WERI-Rb-1 (cell line): ENCODE measurements around the gene HARS1.
"Not testable (repeated sequence)": the region's sequence is repeated elsewhere in the genome, so short reads cannot be mapped to it uniquely, and the experiment has no call there.

Experiments used
- DNase-seq: peaks from one replicate; pipeline ENCODE4 v3.0.0-alpha.2; 2020
- H3K27ac ChIP-seq: fragments of 250-450 bp; sonication (Bioruptor Pico); 2 replicates; pipeline ENCODE4 v1.5.1; 2020; ENCODE audit warnings: mild to moderate bottlenecking, moderate library complexity
- H3K27me3 ChIP-seq: fragments of 250-450 bp; sonication (Bioruptor Pico); 2 replicates; pipeline ENCODE4 v1.5.1; 2021; ENCODE audit warnings: mild to moderate bottlenecking, low read depth, moderate library complexity; ENCODE audit not compliant: insufficient read depth, severe bottlenecking
- H3K36me3 ChIP-seq: fragments of 250-450 bp; sonication (Bioruptor Pico); 2 replicates; pipeline ENCODE4 v1.5.1; 2020; ENCODE audit warnings: mild to moderate bottlenecking, moderate library complexity
- H3K4me3 ChIP-seq: 2 replicates; pipeline ENCODE4 v1.5.1; 2011; ENCODE audit warnings: low read depth, mild to moderate bottlenecking, control low read depth, low read length
- H3K9me3 ChIP-seq: fragments of 250-450 bp; sonication (Bioruptor Pico); 2 replicates; pipeline ENCODE4 v1.5.1; 2021; ENCODE audit warnings: mild to moderate bottlenecking, moderate library complexity; ENCODE audit not compliant: severe bottlenecking
- CTCF ChIP-seq: IDR thresholded peaks from 2 replicates; pipeline ENCODE4 v1.5.1; 2011; ENCODE audit warnings: low read depth, mild to moderate bottlenecking, control low read depth, inconsistent platforms, low read length

Gene HARS1

GRCh38 chr5:140690941-140691924 is at the start of gene HARS1, which contains the start of gene HARS2:
HARS1 (minus strand) TSS chr5:140691370; CDS start chr5:140691304, 66 bp downstream.
HARS2 (plus strand) TSS chr5:140691455; CDS start chr5:140691649, 194 bp downstream.
- H3K36me3 ChIP-seq: peaks cover 59% of the 10 kb centered on the region
- no peak for TF ChIP-seq CTCF
- H3K27ac ChIP-seq: peak within 1 kb of the TSS; percentile 89

GRCh38 chr5:140737486-140737885 is 46.3 kb upstream of the HARS1 start:
- Histone ChIP-seq H3K27ac (no peak overlapping the region), H3K27me3 (no peaks in the 10 kb centered on the region), H3K9me3 (no peaks in the 10 kb centered on the region), H3K36me3 (no peaks in the 10 kb centered on the region), H3K4me3 (no peak overlapping the region)
- TF ChIP-seq CTCF: no peak
- no peak for DNase-seq

More at GRCh38 chr5:140690941-140691924, at the start of gene HARS1, which contains the start of gene HARS2:
- DNase-seq: peak; percentile 95
- peak within 1 kb of the TSS; percentile 79 for H3K4me3 ChIP-seq
- H3K9me3 ChIP-seq: no peaks in the 10 kb centered on the region
- no peaks in the 10 kb centered on the region for H3K27me3 ChIP-seq

- no peaks in the 10 kb centered on the region for H3K27me3 ChIP-seq
- no peak overlapping the region for H3K27ac ChIP-seq
- peak; percentile 46; the same call in 1 of the 2 replicates for TF ChIP-seq CTCF
- H3K9me3 ChIP-seq: no peaks in the 10 kb centered on the region
- no peaks in the 10 kb centered on the region for H3K36me3 ChIP-seq
- DNase-seq: peak; percentile 20
- no peak overlapping the region for H3K4me3 ChIP-seq
Measured at GRCh38 chr5:140734354-140734753, 43.2 kb upstream of the HARS1 start.

GRCh38 chr5:140733098-140733497 is 41.9 kb upstream of the HARS1 start:
- Histone ChIP-seq H3K36me3 (no peaks in the 10 kb centered on the region), H3K27me3 (no peaks in the 10 kb centered on the region), H3K4me3 (no peak overlapping the region), H3K9me3 (no peaks in the 10 kb centered on the region), H3K27ac (no peak overlapping the region)
- no peak for TF ChIP-seq CTCF
- no peak for DNase-seq

- Histone ChIP-seq H3K9me3 (no peaks in the 10 kb centered on the region), H3K4me3 (no peak overlapping the region), H3K27ac (no peak overlapping the region), H3K27me3 (no peaks in the 10 kb centered on the region), H3K36me3 (no peaks in the 10 kb centered on the region)
- no peak for TF ChIP-seq CTCF
- no peak for DNase-seq
Measured at GRCh38 chr5:140725799-140726471, 34.8 kb upstream of the HARS1 start.

- not testable (repeated sequence) for DNase-seq, H3K27ac ChIP-seq, H3K36me3 ChIP-seq, H3K9me3 ChIP-seq, H3K4me3 ChIP-seq, H3K27me3 ChIP-seq
Measured at GRCh38 chr5:140721395-140721794, 30.2 kb upstream of the HARS1 start.

GRCh38 chr5:140720738-140721137 is 29.6 kb upstream of the HARS1 start:
- not testable (repeated sequence) for H3K27ac ChIP-seq, H3K36me3 ChIP-seq, DNase-seq, H3K4me3 ChIP-seq, H3K27me3 ChIP-seq, H3K9me3 ChIP-seq
